GM23338 (cell line): ENCODE results near the gene ZNF518A. TPM values are rescaled to one million over a fixed set of nuclear protein-coding genes. Genes with fewer than 3 reads are reported as not detected.

ENCODE experiments used
- ATAC-seq: fragments of 200-7000 bp; cut with Tn5 transposase; 3 replicates; pipeline ENCODE4 v1.9.1; 2020
- DNase-seq: peaks from one replicate; pipeline ENCODE4 v3.0.0-alpha.2; 2015; ENCODE audit warnings: low spot score
- H2AFZ ChIP-seq: fragments of 200-600 bp; sonication (generic); 2 replicates; pipeline ENCODE4 v1.8.0; 2016; ENCODE audit warnings: antibody characterized with exemption, mild to moderate bottlenecking, moderate library complexity
- H3F3A ChIP-seq: fragments of 200-600 bp; sonication (generic); replicated peaks from 2 replicates; pipeline ENCODE4 v1.8.0; 2017; ENCODE audit warnings: antibody characterized with exemption, mixed run types, low read depth
- H3K27ac ChIP-seq: fragments of 200-600 bp; sonication (generic); 2 replicates; pipeline ENCODE4 v1.6.1; 2016; ENCODE audit warnings: low read depth
- H3K27me3 ChIP-seq: fragments of 200-600 bp; sonication (generic); 2 replicates; pipeline ENCODE4 v1.8.0; 2016; ENCODE audit warnings: mild to moderate bottlenecking, mixed run types, moderate library complexity; ENCODE audit not compliant: insufficient read depth
- H3K36me3 ChIP-seq: fragments of 200-600 bp; sonication (generic); 2 replicates; pipeline ENCODE4 v1.8.0; 2016; ENCODE audit warnings: mild to moderate bottlenecking; ENCODE audit not compliant: insufficient read depth
- H3K4me1 ChIP-seq: fragments of 200-600 bp; sonication (generic); 2 replicates; pipeline ENCODE4 v1.8.0; 2016; ENCODE audit warnings: mild to moderate bottlenecking, moderate library complexity; ENCODE audit not compliant: insufficient read depth
- H3K4me2 ChIP-seq: fragments of 200-600 bp; sonication (generic); 2 replicates; pipeline ENCODE4 v1.7.1; 2017; ENCODE audit warnings: mixed run types
- H3K4me3 ChIP-seq: fragments of 200-600 bp; sonication (generic); 2 replicates; pipeline ENCODE4 v1.6.1; 2016; ENCODE audit warnings: mixed run types
- H3K79me2 ChIP-seq: fragments of 200-600 bp; sonication (generic); replicated peaks from 2 replicates; pipeline ENCODE4 v1.8.0; 2017; ENCODE audit warnings: mild to moderate bottlenecking; ENCODE audit not compliant: insufficient read depth
- H3K9me2 ChIP-seq: fragments of 200-600 bp; sonication (generic); 2 replicates; pipeline ENCODE4 v1.8.0; 2017; ENCODE audit not compliant: insufficient read depth
- H4K20me1 ChIP-seq: fragments of 200-600 bp; sonication (generic); replicated peaks from 2 replicates; pipeline ENCODE4 v1.8.0; 2017; ENCODE audit warnings: mild to moderate bottlenecking; ENCODE audit not compliant: insufficient read depth
- H3K27ac Mint-ChIP-seq: 2 replicates; pipeline ENCODE4 v1.8.0; 2020; ENCODE audit warnings: inconsistent platforms, mild to moderate bottlenecking, moderate library complexity, mixed read lengths
- H3K27me3 Mint-ChIP-seq: 3 replicates; pipeline ENCODE4 v1.8.0; 2022; ENCODE audit warnings: low read depth, mild to moderate bottlenecking, moderate library complexity, mixed read lengths, inconsistent platforms; ENCODE audit not compliant: insufficient read depth, poor library complexity
- H3K36me3 Mint-ChIP-seq: 3 replicates; pipeline ENCODE4 v1.8.0; 2021; ENCODE audit warnings: low read depth, mild to moderate bottlenecking, inconsistent platforms, moderate library complexity, mixed read lengths
- H3K4me1 Mint-ChIP-seq: 3 replicates; pipeline ENCODE4 v1.8.0; 2020; ENCODE audit warnings: mild to moderate bottlenecking, inconsistent platforms, mixed read lengths
- H3K4me3 Mint-ChIP-seq: 3 replicates; pipeline ENCODE4 v1.8.0; 2021; ENCODE audit warnings: moderate library complexity, mild to moderate bottlenecking, inconsistent platforms, mixed read lengths
- H3K9me3 Mint-ChIP-seq: 3 replicates; pipeline ENCODE4 v1.8.0; 2020; ENCODE audit warnings: moderate library complexity, mild to moderate bottlenecking, inconsistent platforms, mixed read lengths
- CREB1 ChIP-seq: fragments of 250-450 bp; sonication (Bioruptor Pico); IDR thresholded peaks from 2 replicates; pipeline ENCODE4 v1.5.0; 2020; ENCODE audit warnings: low read depth, mild to moderate bottlenecking, moderate library complexity
- CTCF ChIP-seq, 2 experiments: fragments of 200-600 bp in 1 of 2; sonication (generic) in 1 of 2; conservative IDR thresholded peaks; 2 replicates each; pipeline versions ENCODE4 v1.5.1 to v1.6.1; 2016 to 2017; ENCODE audit warnings: antibody characterized with exemption in 2 of 2, low read depth in 2 of 2, mild to moderate bottlenecking in 2 of 2, moderate library complexity in 1 of 2
- EZH2 ChIP-seq: fragments of 200-600 bp; sonication (generic); IDR thresholded peaks from one replicate; pipeline ENCODE4 v1.8.0; 2017; ENCODE audit warnings: antibody characterized with exemption, mild to moderate bottlenecking, low read depth; ENCODE audit not compliant: unreplicated experiment
- EZH2phosphoT487 ChIP-seq: fragments of 200-600 bp; sonication (generic); IDR thresholded peaks from one replicate; pipeline ENCODE4 v1.8.1; 2018; ENCODE audit warnings: antibody characterized with exemption; ENCODE audit not compliant: unreplicated experiment
- JUNB ChIP-seq: IDR thresholded peaks from one replicate; pipeline ENCODE4 v1.6.1; 2016; ENCODE audit warnings: antibody characterized with exemption; ENCODE audit not compliant: unreplicated experiment
- NANOG ChIP-seq: IDR thresholded peaks from 2 replicates; pipeline ENCODE4 v1.6.1; 2016; ENCODE audit warnings: antibody characterized with exemption, borderline replicate concordance
- POLR2AphosphoS5 ChIP-seq: IDR thresholded peaks from 2 replicates; pipeline ENCODE4 v1.6.1; 2016; ENCODE audit warnings: antibody characterized with exemption, low read depth
- REST ChIP-seq: IDR thresholded peaks from one replicate; pipeline ENCODE4 v1.6.1; 2018; ENCODE audit warnings: antibody characterized with exemption; ENCODE audit not compliant: unreplicated experiment
- STAT1 ChIP-seq: IDR thresholded peaks from one replicate; pipeline ENCODE4 v1.6.1; 2016; ENCODE audit warnings: antibody characterized with exemption; ENCODE audit not compliant: unreplicated experiment
- ZNF114 ChIP-seq: fragments of 250-450 bp; sonication (Bioruptor Pico); IDR thresholded peaks from 2 replicates; pipeline ENCODE4 v1.5.0; 2020; ENCODE audit warnings: mild to moderate bottlenecking, moderate library complexity
- ZNF331 ChIP-seq: fragments of 250-450 bp; sonication (Bioruptor Pico); IDR thresholded peaks from 2 replicates; pipeline ENCODE4 v1.5.0; 2020; ENCODE audit warnings: low read depth, mild to moderate bottlenecking, moderate library complexity
- ZNF462 ChIP-seq: fragments of 250-450 bp; sonication (Bioruptor Pico); IDR thresholded peaks from 2 replicates; pipeline ENCODE4 v1.5.0; 2020; ENCODE audit warnings: mild to moderate bottlenecking, moderate library complexity
- polyA plus RNA-seq: library from polyadenylated mRNA; unstranded; fragments of >200 nt; fragmentation: Nextera tagmentation; extraction: Ambion mirVana; gene quantifications from 2 replicates; pipeline ENCODE4 v1.2.1, GENCODE V29; 2016
- total RNA-seq: library from RNA; depleted of rRNA; stranded (reverse); fragments of >200 nt; shearing (Covaris generic); gene quantifications from 2 replicates; pipeline ENCODE4 v1.2.3, GENCODE V29; 2014
- TF ChIP-seq, protein P1 (sequence below): IDR thresholded peaks from 2 replicates; pipeline ENCODE4 v1.6.1; 2016; ENCODE audit warnings: antibody characterized with exemption

The ZNF518A gene
- total and polyA plus RNA-seq, 2 experiments from 2014 or later = 44.6 to 52.1 TPM

GRCh38 chr10:96093948-96094347, 36.1 kb upstream of the ZNF518A start:
- no peaks in the 10 kb centered on the region for H3K4me1 ChIP-seq
- peaks cover 10% of the 10 kb centered on the region for H3K9me2 ChIP-seq
- H3K36me3 Mint-ChIP-seq = no peaks in the 10 kb centered on the region
- H3K4me3 Mint-ChIP-seq = no peak overlapping the region
- H3K27me3 ChIP-seq = peaks cover 23% of the 10 kb centered on the region; the same call in 1 of the 2 replicates
- TF ChIP-seq NANOG = no peak
- no peak for TF ChIP-seq CTCF (conservative IDR thresholded peaks at IDR 0.05; ENCODE audit: low read depth in 2 of 2)
- TF ChIP-seq EZH2phosphoT487 = no peak
- no peak for TF ChIP-seq REST
- no peak for TF ChIP-seq ZNF114 (CRISPR knock-in tag)
- TF ChIP-seq JUNB = no peak
- TF ChIP-seq CREB1 (CRISPR knock-in tag) = no peak
- no peak for TF ChIP-seq EZH2
- no peak for TF ChIP-seq ZNF462
- TF ChIP-seq, protein P1, sequence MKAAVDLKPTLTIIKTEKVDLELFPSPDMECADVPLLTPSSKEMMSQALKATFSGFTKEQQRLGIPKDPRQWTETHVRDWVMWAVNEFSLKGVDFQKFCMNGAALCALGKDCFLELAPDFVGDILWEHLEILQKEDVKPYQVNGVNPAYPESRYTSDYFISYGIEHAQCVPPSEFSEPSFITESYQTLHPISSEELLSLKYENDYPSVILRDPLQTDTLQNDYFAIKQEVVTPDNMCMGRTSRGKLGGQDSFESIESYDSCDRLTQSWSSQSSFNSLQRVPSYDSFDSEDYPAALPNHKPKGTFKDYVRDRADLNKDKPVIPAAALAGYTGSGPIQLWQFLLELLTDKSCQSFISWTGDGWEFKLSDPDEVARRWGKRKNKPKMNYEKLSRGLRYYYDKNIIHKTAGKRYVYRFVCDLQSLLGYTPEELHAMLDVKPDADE = no peak
- TF ChIP-seq STAT1 = no peak
- TF ChIP-seq ZNF331 (CRISPR knock-in tag) = no peak
- no peak for TF ChIP-seq POLR2AphosphoS5
- no peaks in the 10 kb centered on the region; the same call in 2 of the 3 replicates for H3K9me3 Mint-ChIP-seq
- peaks cover 7% of the 10 kb centered on the region for H3K27me3 Mint-ChIP-seq
- no peak overlapping the region for H3K27ac ChIP-seq
- H3K79me2 ChIP-seq = no peaks in the 10 kb centered on the region
- no peak overlapping the region for H3K27ac Mint-ChIP-seq
- no peaks in the 10 kb centered on the region; the same call in 2 of the 3 replicates for H3K4me1 Mint-ChIP-seq
- no peak for DNase-seq
- no peak overlapping the region for H2AFZ ChIP-seq
- H3K36me3 ChIP-seq = no peaks in the 10 kb centered on the region
- H3K4me3 ChIP-seq = no peak overlapping the region
- no peaks in the 10 kb centered on the region for H3F3A ChIP-seq
- H4K20me1 ChIP-seq = no peaks in the 10 kb centered on the region
- no peak overlapping the region for H3K4me2 ChIP-seq
- ATAC-seq = no peak
